ENCODE results near the gene TBX4.

Gene TBX4

DNA sequence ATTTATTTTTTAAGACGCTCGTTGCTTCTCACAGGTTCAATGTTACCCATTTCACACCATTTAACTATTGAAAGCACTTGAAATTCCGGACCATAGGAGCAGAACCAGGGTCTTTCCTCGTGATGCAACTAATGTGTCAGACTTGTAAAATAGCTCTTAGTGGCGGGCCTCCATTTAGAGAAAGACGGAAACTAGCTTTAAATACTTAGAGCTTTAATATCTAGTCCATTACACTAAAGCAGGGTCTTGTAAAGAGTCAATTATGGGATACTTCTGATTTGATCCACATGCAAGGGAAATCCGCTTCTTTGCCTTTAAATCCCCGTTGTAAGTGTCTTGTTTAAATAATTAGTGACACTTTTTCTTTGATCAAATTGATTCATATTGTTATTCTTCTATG is 82.2 kb downstream of the TBX4 start:
- DNase-seq: no peak

Data from activated effector memory CD4-positive, alpha-beta T cell treated with anti-CD3 and anti-CD28 coated beads, Interleukin-2, amount 50 U/mL, for 16 hours (primary cell).